Fibroblast of lung (primary cell): ENCODE results near the gene MYLK.

ENCODE experiments used
- CTCF ChIP-seq, 2 donors: IDR thresholded peaks in 1 of 2; conservative IDR thresholded peaks in 1 of 2; 1 replicate in 1 of 2; 2 replicates in 1 of 2; pipeline ENCODE4 v1.5.1; 2011 to 2012; ENCODE audit warnings: low read length in 2 of 2, control low read depth in 1 of 2, inconsistent platforms in 1 of 2, low read depth in 1 of 2, mild to moderate bottlenecking in 1 of 2
- EZH2 ChIP-seq: IDR thresholded peaks from 2 replicates; pipeline ENCODE4 v1.5.1; 2012; ENCODE audit warnings: low read length, control low read depth, mild to moderate bottlenecking; ENCODE audit errors: missing control alignments

- TF ChIP-seq CTCF (conservative IDR thresholded peaks at IDR 0.05 in 1 of 2, IDR thresholded peaks at IDR 0.05 in 1 of 2; ENCODE audit: low read depth in 1 of 2, low read length in 2 of 2) (peak; percentile 88 to 89), EZH2 (no peak)
These were observed 231.7 kb downstream of the MYLK start for GRCh38 chr3:123652342-123652984.
